NCI-H2107 treated with DMSO at 0.1 percent for 48 hours (cell line): ENCODE data around the gene BICC1.

ENCODE experiments used
- DNase-seq: peaks from one replicate; lab custom pipeline; 2025; ENCODE audit not compliant: unreplicated experiment; lab: John Stamatoyannopoulos, UW

Gene BICC1

DNA sequence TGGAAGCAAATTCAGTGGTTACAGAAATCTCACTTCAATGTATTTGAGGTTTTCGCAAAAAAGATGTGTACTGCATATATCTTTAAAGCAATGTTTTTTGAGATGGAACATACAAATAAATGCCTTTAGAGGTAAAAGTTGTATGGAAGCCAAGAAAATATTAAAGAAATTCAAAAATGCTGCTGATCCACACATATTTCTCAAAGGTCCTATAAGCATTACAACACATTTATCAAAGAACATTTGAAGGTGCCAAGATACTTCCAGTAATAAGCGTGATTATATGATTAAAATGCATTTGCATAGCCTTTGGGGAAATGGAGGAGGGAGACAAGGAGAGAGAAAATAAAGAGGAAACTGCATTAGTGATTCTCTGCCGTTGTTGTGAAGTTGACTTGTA lies 260.1 kb downstream of the BICC1 start:
- no peak for DNase-seq

- no peak for DNase-seq
These were observed 260.7 kb downstream of the BICC1 start for GRCh38 chr10:58773341-58773740.

DNA sequence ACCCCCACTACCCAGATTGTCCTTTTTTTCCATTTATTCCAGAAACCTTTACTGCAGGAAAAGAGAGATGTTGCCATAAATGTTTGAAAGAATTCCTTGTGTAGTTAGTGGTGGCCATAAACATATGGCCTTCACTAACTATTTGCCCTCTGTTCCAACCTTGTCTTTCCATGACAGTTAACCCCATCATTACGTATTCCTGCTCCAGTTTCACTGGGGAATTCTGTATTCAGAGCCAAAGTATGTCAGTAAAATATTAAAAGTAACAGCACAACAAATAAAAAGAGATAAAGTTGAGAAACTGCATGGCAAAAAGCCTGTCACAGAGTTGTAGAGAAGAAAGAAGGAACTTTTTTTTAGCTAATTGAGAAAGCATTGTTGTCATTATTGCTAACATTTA lies 261.3 kb downstream of the BICC1 start:
- no peak for DNase-seq

- DNase-seq: no peak
These were observed 263.4 kb downstream of the BICC1 start for GRCh38 chr10:58775960-58776567.

GRCh38 chr10:58776568-58777318 lies 264.1 kb downstream of the BICC1 start:
- DNase-seq: no peak

GRCh38 chr10:58778966-58779365 lies 266.3 kb downstream of the BICC1 start:
- DNase-seq: no peak

- DNase-seq: no peak
These were observed 266.9 kb downstream of the BICC1 start for GRCh38 chr10:58779594-58779993.

DNA sequence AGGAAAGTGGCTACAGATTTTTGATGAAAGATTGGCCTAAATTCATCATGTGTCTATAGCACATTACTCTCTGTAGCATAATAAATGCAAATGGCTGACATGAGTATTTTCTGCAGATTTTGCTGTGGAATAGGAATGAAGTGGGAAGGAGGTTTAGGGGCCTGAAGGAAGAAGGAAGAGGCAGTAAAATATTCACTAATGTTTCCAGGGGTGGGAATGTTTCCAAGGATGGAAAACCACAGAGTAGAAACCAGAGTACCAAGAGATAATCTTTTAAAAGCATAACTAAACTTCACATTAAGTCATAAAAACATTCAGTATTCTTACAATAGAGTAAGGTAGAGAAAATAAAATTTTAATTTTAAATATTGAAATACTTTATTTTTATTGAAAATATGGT lies 267.8 kb downstream of the BICC1 start:
- no peak for DNase-seq

DNA sequence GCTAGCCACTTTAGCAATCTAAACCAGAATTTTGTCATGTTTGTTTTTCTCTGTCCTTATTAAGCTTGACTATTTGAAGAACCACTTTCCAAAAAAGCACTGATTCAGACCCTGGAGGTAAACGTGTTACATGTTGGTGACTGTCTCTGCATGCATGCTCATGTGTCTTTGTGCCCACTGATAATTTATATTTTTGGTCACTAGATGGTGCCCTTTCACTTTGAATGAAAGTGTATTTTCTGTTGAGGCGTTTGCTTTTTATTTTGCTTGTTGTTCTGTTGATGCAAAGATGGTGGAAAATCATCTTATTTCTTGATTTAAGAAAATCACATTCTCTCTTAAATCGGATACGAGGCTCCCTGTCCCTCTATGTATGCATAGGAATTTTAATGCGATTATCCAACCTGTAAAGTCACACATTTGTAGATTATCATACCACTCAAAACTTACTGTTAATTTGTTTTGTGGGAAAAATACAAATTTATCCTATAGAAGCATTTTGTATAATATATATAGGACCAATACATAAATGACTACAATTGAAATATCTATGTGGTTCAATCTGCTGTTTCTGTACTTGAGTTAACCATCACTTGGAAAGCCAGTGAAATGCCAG lies 269.3 kb downstream of the BICC1 start:
- peak; percentile 7 for DNase-seq

DNA sequence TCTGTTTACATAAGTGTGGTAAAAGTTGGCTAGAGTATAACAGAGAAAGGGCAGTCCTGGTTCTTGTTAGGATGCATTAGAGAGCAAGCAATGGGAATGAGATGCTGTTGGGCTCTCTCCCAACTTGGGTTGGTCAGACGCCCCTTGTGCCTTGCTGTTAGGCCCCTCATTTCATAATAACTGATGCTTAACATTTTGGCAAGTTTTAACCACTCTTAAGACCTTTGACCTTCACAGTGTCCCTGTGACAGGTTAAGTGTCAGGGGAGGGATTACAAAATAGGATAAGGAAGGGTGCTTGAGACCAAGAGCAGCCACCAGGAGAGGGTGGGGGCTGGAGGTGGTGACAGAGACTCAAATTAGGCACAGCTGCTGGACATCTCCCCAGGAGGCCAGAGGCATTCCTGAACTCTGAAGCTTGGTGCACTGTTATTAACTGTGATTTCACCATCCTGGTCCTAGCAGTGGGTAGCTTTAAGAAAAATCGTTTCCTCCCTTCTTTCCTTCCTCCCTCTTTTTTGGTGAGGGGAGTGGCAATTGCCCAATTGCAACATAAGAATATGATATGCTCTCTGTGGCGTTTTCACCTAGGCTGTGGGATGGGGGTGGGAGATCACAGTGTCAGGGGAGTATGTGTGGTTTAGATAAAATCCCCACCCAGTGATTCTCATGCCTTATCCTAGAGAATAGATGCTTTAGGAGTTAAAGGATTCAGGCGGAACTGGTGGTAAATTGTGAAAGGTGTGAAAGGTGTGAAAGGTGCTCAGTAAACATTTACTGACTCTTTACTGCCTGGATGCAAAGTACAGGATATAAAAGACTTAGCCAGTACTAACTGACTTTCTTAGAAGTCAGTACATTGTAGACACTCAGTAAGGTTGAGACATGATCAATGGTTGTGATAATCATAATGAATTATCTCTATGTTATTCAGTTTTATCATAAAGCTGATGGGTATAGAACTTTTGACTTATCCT lies 270.5 kb downstream of the BICC1 start:
- DNase-seq: no peak

GRCh38 chr10:58784361-58784760 lies 271.7 kb downstream of the BICC1 start:
- DNase-seq: no peak

- DNase-seq: no peak
These were observed 272.7 kb downstream of the BICC1 start for GRCh38 chr10:58785354-58785753.

- no peak for DNase-seq
These were observed 278.5 kb downstream of the BICC1 start for GRCh38 chr10:58791137-58791536.

GRCh38 chr10:58795560-58795959 lies 282.9 kb downstream of the BICC1 start:
- DNase-seq: no peak

- no peak for DNase-seq
These were observed 283.6 kb downstream of the BICC1 start for GRCh38 chr10:58796242-58796641.

DNA sequence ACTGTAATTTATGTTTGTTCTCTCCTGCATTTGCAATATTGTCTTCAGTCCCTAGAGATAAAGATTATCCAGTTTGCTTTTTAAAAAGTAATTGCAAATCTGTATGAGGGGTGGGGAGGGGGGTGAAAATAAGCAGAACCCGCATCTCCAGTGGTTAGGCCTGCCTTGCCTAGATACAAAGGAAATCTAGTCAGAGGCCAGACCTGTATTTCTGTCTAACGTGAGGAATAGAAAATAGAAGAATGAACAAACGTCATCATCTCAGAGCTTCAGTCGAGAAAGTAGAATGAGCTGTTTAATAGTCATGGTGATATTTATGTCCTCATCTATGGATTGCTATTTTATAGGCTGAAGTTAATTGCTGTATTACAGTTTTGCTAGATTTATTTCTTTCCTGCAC lies 284.2 kb downstream of the BICC1 start:
- DNase-seq: no peak

GRCh38 chr10:58797356-58797755 lies 284.7 kb downstream of the BICC1 start:
- DNase-seq: no peak

DNA sequence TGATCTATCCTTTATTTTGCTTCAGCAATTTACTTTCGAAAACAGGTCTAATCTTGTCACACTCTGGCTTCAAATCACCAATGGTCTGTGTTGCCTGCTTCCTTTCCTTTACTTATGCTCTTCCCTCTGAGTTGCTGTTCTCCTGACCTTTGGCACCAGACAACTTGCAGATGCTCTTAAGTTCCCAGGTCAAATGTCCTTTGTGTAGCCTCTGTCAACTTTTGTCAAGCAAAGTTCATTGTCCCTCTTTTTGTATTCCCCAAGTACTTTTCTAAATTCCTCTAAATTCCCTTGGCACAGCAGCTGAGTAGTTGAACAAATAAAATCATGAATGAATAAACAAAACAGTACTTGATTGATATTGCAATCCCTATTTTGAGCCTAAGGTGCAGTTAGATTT lies 289.4 kb downstream of the BICC1 start:
- no peak for DNase-seq

GRCh38 chr10:58806323-58806722 lies 293.7 kb downstream of the BICC1 start:
- no peak for DNase-seq

GRCh38 chr10:58806970-58807628 lies 294.4 kb downstream of the BICC1 start:
- DNase-seq: no peak

DNA sequence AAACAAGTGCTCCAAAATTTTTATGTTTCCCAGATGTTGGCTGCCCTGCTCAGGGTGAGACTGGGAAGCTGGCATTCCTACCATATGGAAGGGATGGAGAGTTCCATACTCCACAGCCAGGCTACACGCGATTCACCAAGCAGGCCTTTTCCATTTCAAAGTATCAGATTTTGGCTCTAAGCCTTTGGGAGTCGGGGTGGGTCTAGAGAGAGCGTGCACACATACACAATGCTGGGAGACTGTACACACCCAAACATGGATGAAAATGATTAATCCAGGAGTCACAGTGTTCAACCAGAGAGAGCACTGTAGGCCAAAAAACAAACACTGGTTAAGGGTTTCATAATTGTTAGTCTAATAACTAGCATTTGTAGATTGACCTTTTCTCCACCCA lies 295.0 kb downstream of the BICC1 start:
- DNase-seq: no peak
